Renal cortical epithelial cell (primary cell): ENCODE results near the gene RND2. TPM values are rescaled to one million over a fixed set of nuclear protein-coding genes. Genes with fewer than 3 reads are reported as not detected.
"Not testable (repeated sequence)": the region's sequence is repeated elsewhere in the genome, so short reads cannot be mapped to it uniquely, and the experiment has no call there.

Source experiments
- DNase-seq: peaks from one replicate; pipeline ENCODE4 v3.0.0-alpha.2; 2011; ENCODE audit warnings: low read depth
- total RNA-seq: library from RNA; depleted of rRNA; stranded (reverse); fragments of >200 nt; gene quantifications from 2 replicates; pipeline ENCODE4 v1.2.3, GENCODE V29; 2014

RND2 gene
- total RNA-seq, 1 donor from 2014 or later: 0.65 TPM

DNA sequence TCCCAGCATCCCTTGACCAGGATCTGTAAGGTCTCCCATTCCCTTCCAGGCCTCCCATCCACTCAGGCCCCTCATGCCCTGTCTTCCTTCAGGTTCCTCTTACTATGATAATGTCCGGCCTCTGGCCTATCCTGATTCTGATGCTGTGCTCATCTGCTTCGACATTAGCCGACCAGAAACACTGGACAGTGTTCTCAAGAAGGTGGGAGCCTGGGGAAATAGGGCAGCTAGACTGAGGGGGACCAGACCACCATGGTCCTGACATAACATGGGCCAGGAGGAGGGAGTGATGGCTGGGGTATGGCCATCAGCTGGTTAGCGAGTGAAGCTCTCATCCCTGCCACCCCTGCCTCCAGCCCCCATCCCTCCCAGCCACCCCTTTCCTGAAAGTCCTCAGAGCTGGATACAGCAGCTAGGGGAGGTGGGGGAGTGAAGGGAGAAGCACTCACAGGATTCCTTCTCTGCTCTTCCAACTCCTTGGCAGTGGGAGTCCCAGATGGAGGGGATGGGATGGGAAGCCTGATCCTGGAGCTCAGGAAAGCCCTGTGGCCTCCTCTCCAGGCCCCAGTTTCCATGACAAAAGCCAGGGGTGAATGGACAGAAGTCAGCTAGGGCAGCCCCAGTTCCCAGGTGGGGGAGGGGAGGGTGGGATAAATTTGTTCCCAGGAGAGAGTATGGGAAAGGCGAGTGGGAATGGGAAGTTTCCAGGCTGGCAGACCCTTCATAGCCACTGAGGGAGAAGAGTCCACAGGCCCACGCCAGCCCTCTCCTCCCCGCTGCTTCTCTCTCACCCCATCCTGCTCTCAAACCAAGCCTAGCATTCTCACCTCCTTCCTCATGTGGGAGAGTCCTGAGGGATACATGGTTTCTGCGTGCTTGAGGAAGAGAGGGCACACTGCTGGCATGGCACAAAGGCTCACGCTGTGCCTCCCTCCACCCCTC, 2.3 kb downstream of the RND2 start:
- no peak for DNase-seq

- no peak for DNase-seq
Measured at GRCh38 chr17:43028221-43028861, 3.3 kb downstream of the RND2 start.

- no peak for DNase-seq
Measured at GRCh38 chr17:43030137-43030767, 5.2 kb downstream of the RND2 start.

DNA sequence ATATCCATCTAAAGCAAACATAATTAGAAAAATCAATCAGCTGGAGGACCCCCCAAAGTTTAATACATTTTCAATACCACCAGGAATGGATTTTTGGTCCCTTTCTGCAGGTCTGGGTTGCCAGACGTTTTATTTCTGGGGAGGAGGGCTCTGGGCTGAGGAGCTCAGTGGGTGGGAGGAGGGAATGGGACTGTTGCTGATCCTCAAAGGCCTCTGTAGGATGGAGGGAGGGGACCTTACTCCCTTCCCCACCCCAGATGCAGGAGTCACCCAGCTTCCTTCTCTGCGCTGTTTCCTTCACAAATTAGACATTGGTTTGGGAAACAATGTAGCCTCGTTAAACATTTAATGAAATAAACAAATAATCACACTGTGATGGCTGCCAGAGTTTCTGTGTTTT, 6.6 kb downstream of the RND2 start:
- no peak for DNase-seq

DNA sequence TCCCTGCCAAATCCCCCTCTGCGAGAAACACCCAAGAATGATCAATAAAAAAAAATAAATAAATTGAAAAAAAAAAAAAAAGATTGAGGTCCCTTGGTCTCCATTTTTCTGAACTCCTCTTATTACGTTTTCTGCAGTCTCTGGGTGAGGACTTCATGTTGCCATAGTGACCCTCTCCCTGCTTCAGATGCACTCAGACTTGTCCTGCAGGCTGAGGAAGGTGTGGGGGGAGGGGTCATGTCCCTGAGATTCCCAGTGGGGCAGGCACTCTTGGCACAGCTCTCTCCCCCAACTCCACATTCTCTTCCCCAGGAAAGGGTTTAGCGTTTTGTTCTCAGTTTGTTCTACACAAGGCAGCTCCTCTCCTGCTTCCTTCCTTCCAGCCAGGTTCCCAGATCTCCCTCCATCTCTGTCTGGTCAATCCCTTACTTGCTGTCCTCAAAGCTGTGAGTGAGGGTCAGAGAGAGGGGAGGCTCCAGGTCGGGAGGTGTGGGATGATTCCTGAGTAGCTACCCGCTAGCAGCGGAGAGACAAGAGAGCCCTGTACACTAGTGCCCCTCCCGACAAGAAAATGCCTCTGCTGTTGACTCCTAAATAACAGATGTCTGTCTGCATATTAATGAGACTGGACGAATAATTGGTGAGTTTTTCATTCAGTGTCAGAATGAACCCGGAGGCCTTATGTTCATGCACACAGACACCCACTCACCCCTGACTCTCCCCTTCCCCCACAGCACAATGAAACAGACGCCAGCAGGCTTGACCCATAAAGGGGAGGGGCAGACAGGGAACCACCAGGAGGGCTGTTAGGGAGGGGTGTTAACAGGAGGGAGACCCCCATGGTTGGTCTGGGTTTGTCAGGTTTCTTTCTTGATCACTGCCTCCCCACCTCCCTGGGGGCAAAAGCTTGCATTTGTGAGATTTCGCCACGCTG, 9.2 kb downstream of the RND2 start:
- no peak for DNase-seq

GRCh38 chr17:43034894-43035293, 9.9 kb downstream of the RND2 start:
- DNase-seq: no peak

GRCh38 chr17:43039646-43040045, 14.6 kb downstream of the RND2 start:
- no peak for DNase-seq

- no peak for DNase-seq
Measured at GRCh38 chr17:43040655-43041054, 15.6 kb downstream of the RND2 start.

GRCh38 chr17:43042025-43042628, 17.1 kb downstream of the RND2 start:
- DNase-seq: no peak

- no peak for DNase-seq
Measured at GRCh38 chr17:43043307-43043706, 18.3 kb downstream of the RND2 start.

DNA sequence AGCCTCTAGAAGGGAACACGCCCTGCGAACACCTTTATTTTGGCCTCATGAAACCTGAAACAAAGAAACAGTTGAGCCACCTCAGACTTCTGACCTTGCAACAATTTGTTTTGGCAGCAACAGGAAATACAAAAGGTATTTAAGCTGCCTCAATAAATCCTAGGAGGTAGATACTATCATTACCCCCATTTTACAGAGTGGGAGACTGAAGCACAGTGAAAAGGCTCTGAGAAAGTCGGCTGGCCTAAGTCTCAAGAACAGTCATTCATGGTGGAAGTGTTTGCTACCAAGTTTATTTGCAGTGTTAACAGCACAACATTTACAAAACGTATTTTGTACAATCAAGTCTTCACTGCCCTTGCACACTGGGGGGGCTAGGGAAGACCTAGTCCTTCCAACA, 19.0 kb downstream of the RND2 start:
- no peak for DNase-seq

- no peak for DNase-seq
Measured at GRCh38 chr17:43051969-43052368, 26.9 kb downstream of the RND2 start.

DNA sequence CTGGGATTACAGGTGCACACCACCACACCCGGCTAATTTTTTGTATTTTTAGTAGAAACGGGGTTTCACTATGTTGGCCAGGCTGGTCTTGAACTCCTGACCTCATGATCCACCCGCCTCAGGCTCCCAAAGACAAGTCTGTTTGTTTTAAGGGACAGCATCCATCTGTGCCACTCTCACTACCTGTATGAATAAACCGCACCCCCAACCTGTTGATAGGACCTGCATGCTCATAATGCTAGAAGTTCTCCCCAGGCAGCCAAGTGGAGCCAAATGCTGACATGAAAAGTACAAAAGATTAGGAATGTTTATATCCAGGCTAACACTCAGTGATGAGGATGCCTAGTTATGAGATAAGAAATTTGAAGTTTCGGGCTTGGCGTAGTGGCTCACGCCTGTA, 28.0 kb downstream of the RND2 start:
- not testable (repeated sequence) for DNase-seq

DNA sequence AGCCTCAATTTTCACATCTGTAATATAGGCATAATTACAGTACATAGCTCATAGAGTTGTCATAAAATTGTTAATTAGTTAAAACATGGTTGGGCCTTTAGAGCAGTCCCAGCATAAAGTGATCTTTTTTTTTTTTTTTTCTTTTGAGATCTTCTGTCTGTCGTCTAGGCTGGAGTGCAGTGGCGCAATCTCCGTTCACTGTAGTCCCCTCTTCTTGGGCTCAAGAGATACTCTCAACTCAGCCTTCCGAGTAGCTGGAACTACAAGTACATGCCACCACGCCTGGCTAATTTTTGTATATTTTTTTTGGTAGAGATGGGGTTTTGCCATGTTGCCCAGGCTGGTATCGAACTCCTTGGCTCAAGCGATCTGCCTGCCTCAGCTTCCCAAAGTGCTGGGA, 31.0 kb downstream of the RND2 start:
- DNase-seq: no peak

DNA sequence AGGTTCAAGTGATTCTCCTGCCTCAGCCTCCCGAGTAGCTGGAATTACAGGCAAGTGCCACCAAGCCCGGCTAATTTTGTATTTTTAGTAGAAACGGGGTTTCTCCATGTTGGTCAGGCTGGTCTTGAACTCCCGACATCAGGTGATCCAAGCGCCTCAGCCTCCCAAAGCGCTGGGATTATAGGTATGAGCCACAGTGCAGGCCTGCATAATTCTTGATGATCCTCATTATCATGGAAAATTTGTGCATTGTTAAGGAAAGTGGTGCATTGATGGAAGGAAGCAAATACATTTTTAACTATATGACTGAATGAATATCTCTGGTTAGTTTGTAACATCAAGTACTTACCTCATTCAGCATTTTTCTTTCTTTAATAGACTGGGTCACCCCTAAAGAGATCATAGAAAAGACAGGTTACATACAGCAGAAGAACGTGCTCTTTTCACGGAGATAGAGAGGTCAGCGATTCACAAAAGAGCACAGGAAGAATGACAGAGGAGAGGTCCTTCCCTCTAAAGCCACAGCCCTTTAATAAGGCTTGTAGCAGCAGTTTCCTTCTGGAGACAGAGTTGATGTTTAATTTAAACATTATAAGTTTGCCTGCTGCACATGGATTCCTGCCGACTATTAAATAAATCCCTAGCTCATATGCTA, 38.1 kb downstream of the RND2 start:
- DNase-seq: no peak

DNA sequence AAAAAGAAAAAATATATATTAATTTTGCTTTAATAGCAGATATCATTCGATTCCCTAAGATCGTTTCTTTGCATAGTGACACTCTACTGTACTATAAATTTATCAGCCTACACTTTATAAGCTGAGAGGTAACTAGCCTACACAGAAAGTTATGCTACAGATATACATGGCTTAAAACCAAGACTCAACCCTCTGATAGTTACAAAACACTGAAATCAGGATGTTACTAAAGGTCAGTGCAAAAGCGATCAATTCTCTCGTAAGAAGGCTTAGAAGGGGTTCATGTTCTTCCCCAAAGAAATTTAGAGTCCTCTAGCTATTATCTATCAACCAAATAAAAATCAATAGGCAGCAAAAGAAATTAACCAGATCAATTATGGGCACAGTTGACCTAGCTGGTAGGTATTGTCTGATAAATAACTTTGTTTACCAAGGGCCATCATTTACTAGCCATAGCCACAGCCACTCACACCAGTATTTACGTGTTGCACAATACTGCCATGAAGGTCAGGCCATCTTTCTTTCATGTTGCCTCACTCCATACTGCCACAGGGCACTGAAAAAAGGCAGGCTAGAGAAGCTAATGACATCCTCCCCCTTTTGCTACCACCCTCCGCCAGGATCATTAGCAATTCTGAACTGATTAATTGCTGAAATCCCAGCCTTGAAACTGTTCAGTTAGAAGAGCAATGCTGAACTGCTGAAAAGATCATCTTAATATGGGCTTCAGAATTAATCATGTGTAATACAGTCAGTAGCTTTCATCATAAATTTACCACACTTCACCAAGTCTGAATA, 43.7 kb downstream of the RND2 start:
- DNase-seq: peak; percentile 39

GRCh38 chr17:43069368-43069898, 44.4 kb downstream of the RND2 start:
- no peak for DNase-seq

DNA sequence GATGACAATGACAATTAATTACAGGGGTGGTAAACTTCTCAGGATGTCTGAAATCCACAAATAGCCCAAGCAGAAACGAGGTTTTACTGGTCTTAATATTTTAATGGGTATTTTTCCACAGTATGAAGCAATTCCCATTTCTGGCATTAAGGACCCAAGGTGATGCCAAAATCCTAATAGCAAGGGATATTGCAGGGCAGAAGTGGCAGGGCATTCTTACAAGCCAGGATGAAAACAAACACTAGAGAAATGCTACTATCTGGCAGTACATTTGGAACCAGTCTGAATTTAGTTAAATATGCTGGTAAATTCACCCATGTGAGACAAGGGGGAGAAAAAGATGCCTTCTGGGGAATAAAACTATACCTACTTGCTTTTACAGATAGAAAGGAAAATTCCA, 45.2 kb downstream of the RND2 start:
- DNase-seq: no peak

- DNase-seq: no peak
Measured at GRCh38 chr17:43070872-43071271, 45.8 kb downstream of the RND2 start.

DNA sequence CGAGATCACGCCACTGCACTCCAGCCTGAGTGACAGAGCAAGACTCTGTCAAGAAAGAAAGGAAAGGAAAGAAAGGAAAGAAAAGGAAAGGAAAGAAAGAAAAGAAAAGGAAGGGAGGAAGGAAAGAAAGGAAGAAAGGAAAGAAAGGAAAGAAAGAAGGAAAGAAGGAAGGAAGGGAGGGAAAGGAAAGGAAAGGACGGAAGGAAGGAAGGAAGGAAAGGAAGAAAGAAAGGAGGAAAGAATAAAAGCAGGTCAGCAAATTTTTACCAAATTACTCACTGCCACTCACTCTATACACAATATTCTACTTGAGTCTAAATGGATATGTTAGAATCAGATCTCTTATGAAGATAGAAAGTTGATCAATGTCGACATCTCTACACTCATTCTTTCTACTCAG, 49.8 kb downstream of the RND2 start:
- no peak for DNase-seq
